ENCODE data around the gene S1PR4.
A peak's percentile ranks its signal among the peaks of the same experiment; 100 is the strongest.

S1PR4 gene

GRCh38 chr19:3178377-3178972 is at the start of gene S1PR4:
S1PR4 (plus strand) TSS chr19:3178769; CDS start chr19:3178793, 24 bp downstream.
- DNase-seq: peak; percentile 82

GRCh38 chr19:3129112-3129511 is 49.5 kb upstream of the S1PR4 start:
- peak; percentile 58 for DNase-seq

- DNase-seq: peak; percentile 45
These were observed 47.4 kb upstream of the S1PR4 start for GRCh38 chr19:3131168-3131567.

- peak; percentile 73 for DNase-seq
These were observed 45.4 kb upstream of the S1PR4 start for GRCh38 chr19:3132971-3133792.

GRCh38 chr19:3133793-3134116 is 44.8 kb upstream of the S1PR4 start:
- DNase-seq: no peak

- peak; percentile 34 for DNase-seq
These were observed 42.4 kb upstream of the S1PR4 start, which contains the start of gene GNA15 for GRCh38 chr19:3135961-3136683. GNA15 (plus strand) TSS chr19:3136033; CDS start chr19:3136451, 418 bp downstream.

- DNase-seq: no peak
These were observed 41.9 kb upstream of the S1PR4 start for GRCh38 chr19:3136684-3137055.

GRCh38 chr19:3137119-3137518 is 41.5 kb upstream of the S1PR4 start:
- no peak for DNase-seq

GRCh38 chr19:3138268-3138667 is 40.3 kb upstream of the S1PR4 start:
- no peak for DNase-seq

GRCh38 chr19:3140667-3141038 is 37.9 kb upstream of the S1PR4 start:
- no peak for DNase-seq

GRCh38 chr19:3142292-3142670 is 36.3 kb upstream of the S1PR4 start:
- DNase-seq: peak; percentile 62

GRCh38 chr19:3142781-3143337 is 35.7 kb upstream of the S1PR4 start:
- no peak for DNase-seq

- DNase-seq: no peak
These were observed 32.5 kb upstream of the S1PR4 start for GRCh38 chr19:3145909-3146676.

- DNase-seq: peak; percentile 75
These were observed 31.9 kb upstream of the S1PR4 start for GRCh38 chr19:3146677-3147100.

- no peak for DNase-seq
These were observed 30.1 kb upstream of the S1PR4 start for GRCh38 chr19:3148503-3148902.

GRCh38 chr19:3149089-3149488 is 29.5 kb upstream of the S1PR4 start:
- no peak for DNase-seq

GRCh38 chr19:3149526-3150505 is 28.8 kb upstream of the S1PR4 start:
- no peak for DNase-seq

GRCh38 chr19:3150739-3151329 is 27.7 kb upstream of the S1PR4 start:
- no peak for DNase-seq

- no peak for DNase-seq
These were observed 26.8 kb upstream of the S1PR4 start for GRCh38 chr19:3151563-3152418.

- no peak for DNase-seq
These were observed 26.2 kb upstream of the S1PR4 start for GRCh38 chr19:3152419-3152780.
